ENCODE measurements around the gene BANK1. TPM values are rescaled to one million over a fixed set of nuclear protein-coding genes. Genes with fewer than 3 reads are reported as not detected.

BANK1 gene
- total RNA-seq, 4 donors from 2014 or later = 0.22 to 1.4 (median 0.96) TPM

DNA sequence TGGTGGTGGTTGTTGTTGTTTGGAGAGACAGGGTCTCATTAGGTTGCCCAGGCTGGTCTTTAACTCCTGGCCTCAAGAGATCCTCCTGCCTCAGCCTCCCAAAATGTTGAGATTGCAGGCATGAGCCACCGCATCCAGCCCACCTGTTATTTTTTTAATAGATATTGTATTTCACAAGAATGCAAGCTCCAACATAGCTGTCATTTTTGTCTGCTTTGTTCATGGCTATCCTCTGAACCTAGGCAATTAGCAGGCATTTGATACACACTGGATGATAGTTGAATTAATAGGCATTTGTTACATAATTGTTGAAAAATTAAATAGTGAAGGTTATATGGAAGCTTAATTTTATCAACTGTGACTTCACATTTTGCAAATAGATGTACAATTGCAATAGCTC, 64.7 kb downstream of the BANK1 start:
- DNase-seq (ENCODE audit: low spot score in 2 of 2) = no peak
- TF ChIP-seq, protein P1, sequence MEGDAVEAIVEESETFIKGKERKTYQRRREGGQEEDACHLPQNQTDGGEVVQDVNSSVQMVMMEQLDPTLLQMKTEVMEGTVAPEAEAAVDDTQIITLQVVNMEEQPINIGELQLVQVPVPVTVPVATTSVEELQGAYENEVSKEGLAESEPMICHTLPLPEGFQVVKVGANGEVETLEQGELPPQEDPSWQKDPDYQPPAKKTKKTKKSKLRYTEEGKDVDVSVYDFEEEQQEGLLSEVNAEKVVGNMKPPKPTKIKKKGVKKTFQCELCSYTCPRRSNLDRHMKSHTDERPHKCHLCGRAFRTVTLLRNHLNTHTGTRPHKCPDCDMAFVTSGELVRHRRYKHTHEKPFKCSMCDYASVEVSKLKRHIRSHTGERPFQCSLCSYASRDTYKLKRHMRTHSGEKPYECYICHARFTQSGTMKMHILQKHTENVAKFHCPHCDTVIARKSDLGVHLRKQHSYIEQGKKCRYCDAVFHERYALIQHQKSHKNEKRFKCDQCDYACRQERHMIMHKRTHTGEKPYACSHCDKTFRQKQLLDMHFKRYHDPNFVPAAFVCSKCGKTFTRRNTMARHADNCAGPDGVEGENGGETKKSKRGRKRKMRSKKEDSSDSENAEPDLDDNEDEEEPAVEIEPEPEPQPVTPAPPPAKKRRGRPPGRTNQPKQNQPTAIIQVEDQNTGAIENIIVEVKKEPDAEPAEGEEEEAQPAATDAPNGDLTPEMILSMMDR (IDR thresholded peaks at IDR 0.05) = no peak
- TF ChIP-seq POLR2A (IDR thresholded peaks at IDR 0.05) = no peak
- no peak overlapping the region for H3K4me3 ChIP-seq (ENCODE audit: low read depth, poor library complexity, severe bottlenecking)
- 93 to 100% methylated on average over 1 of the region's 1 CpG for WGBS, 2 donors
- intact Hi-C loops (cut with DNase I; ENCODE audit: low total_unique reads) = no loop called here

DNA sequence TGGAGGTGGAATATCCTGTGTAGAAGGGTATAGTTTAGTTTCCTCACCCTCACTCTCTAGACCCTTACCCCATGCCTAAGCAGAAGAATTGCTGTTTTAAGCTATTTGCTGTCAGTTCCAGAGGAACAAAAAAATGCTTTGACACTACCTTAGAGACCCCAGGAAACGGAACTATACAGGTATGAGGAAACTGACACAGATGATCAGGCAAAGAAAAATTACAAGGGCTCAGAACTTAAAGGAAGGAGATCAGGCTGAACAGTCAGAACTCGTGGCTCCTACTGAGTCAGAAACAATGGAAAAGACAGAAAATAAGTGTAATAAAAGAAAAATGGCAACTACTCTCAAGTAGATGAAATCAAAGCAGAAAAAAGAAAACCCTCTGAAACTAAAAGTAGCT, 65.6 kb downstream of the BANK1 start:
- WGBS, 2 donors = 75 to 98% methylated on average over 2 of the region's 2 CpGs

DNA sequence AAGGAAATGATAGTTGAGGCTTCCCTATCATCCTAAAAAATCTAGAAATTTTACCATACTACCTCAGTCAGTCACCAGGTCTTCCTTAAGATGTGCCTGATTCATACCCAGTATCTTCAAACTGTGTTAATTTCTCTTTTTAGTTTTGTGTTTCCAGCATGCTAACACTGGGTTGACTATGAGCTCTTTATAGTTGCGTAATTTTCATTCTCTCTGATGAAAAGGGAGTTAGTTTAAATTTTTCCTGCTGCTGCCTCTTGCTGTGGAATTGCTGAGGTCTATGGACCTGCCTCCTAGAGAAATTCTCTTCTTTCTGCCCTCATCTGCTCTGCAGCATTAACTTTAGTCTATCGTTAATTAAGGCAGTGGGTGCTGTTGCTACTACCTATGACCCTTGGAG, 66.6 kb downstream of the BANK1 start:
- 93 to 97% methylated on average over 2 of the region's 2 CpGs for whole genome bisulfite sequencing, 2 donors
- intact Hi-C loops (cut with DNase I; ENCODE audit: low total_unique reads) = no loop called here
- no peak overlapping the region for H3K4me3 ChIP-seq (ENCODE audit: low read depth, poor library complexity, severe bottlenecking)
- no peak for DNase-seq (ENCODE audit: low spot score in 2 of 2)
- no peak for TF ChIP-seq POLR2A (IDR thresholded peaks at IDR 0.05)
- TF ChIP-seq, protein P1 (IDR thresholded peaks at IDR 0.05) = no peak

More for the DNA sequence above, 65.6 kb downstream of the BANK1 start:
- DNase-seq (ENCODE audit: low spot score in 2 of 2) = no peak
- intact Hi-C loops (cut with DNase I; ENCODE audit: low total_unique reads) = no loop called here
- H3K4me3 ChIP-seq (ENCODE audit: low read depth, poor library complexity, severe bottlenecking) = no peak overlapping the region
- no peak for TF ChIP-seq POLR2A (IDR thresholded peaks at IDR 0.05)
- TF ChIP-seq, protein P1 (IDR thresholded peaks at IDR 0.05) = no peak

DNA sequence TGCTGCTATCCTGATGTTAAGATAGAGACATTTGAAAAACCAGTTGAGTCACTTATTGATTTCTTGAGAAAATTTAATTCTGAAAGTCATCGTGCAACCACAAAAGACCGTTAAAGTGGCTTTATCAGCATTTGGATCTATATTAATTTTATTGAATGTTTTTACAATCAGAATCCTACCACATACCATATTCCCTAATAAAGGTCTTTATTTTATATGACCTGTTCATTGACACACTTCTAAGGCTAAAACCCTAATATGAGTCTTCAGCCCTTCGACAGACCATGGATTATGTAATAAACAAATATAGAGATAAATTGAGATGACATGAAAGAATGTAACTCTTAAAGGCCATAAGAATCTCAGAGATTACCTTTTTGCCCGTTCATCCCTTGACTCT, 68.1 kb downstream of the BANK1 start:
- TF ChIP-seq, protein P1 (IDR thresholded peaks at IDR 0.05) = no peak
- TF ChIP-seq POLR2A (IDR thresholded peaks at IDR 0.05) = no peak
- WGBS, 2 donors = 77 to 83% methylated on average over 4 of the region's 4 CpGs
- intact Hi-C loops (cut with DNase I; ENCODE audit: low total_unique reads) = no loop called here
- no peak for DNase-seq (ENCODE audit: low spot score in 2 of 2)
- H3K4me3 ChIP-seq (ENCODE audit: low read depth, poor library complexity, severe bottlenecking) = no peak overlapping the region

DNA sequence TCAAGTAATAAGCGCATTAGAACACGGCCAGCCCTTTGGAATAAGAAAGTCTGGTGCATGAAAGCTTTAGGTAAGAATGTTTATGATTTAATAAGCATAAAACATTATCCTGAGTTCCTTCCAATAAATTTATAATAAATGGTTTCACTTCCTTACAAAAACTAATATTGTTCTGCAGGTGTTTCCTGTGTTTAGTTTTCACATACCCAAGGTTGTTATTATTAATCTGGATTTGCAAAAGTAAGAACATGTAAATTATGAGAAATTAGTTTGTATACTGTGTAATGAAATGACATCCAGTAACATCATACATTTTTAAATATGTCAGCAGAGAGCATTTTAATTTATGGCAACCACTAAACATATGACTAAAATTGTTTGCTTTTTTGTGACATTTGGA, 72.1 kb downstream of the BANK1 start:
- H3K4me3 ChIP-seq (ENCODE audit: low read depth, poor library complexity, severe bottlenecking) = no peak overlapping the region
- intact Hi-C loops (cut with DNase I; ENCODE audit: low total_unique reads) = no loop called here
- 90 to 91% methylated on average over 2 of the region's 2 CpGs for WGBS, 2 donors
- no peak for DNase-seq (ENCODE audit: low spot score in 2 of 2)
- TF ChIP-seq, protein P1 (IDR thresholded peaks at IDR 0.05) = no peak
- no peak for TF ChIP-seq POLR2A (IDR thresholded peaks at IDR 0.05)

DNA sequence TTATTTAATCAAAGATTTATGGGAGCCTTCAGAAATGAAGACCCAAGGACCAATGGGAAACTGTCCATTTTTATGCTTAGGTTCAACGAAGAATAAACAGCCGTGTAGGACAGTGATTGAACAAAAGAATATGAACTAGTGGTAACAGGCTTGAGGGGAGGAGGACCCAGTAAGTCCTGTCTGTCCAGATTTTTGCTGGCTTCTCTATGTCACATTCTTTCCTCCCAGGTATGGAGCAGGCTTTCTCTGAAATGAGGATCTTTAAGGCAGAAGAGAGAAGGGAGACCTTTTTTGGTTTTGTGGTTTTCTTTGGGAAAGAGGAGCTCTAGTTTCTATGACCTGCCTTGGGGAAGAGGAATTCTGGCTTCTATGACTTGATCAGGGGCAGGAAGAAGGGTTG, 74.1 kb downstream of the BANK1 start:
- TF ChIP-seq POLR2A (IDR thresholded peaks at IDR 0.05) = no peak
- TF ChIP-seq, protein P1 (IDR thresholded peaks at IDR 0.05) = no peak
- 53 to 65% methylated on average over 2 of the region's 2 CpGs for whole genome bisulfite sequencing, 2 donors

More for the DNA sequence above, 74.1 kb downstream of the BANK1 start:
- intact Hi-C loops (cut with DNase I; ENCODE audit: low total_unique reads) = no loop called here
- DNase-seq (ENCODE audit: low spot score in 2 of 2) = no peak
- H3K4me3 ChIP-seq (ENCODE audit: low read depth, poor library complexity, severe bottlenecking) = no peak overlapping the region
